Thyroid gland (tissue), 4 donors: Measurements from ENCODE around the gene SLC8A1. TPM values are rescaled to one million over a fixed set of nuclear protein-coding genes. Genes with fewer than 3 reads are reported as not detected.

Source experiments
- DNase-seq, 2 donors: peaks; one replicate each; pipeline ENCODE4 v3.0.0-alpha.2; 2019
- H3K27ac ChIP-seq, 3 donors: fragments of 200-600 bp; sonication (generic); 1 replicate in 2 of 3; 2 replicates in 1 of 3; pipeline ENCODE4 v1.5.1; 2016 to 2019; ENCODE audit warnings: mild to moderate bottlenecking in 1 of 3, moderate library complexity in 1 of 3
- H3K27me3 ChIP-seq: fragments of 200-600 bp; sonication (generic); one replicate; pipeline ENCODE4 v1.5.1; 2019
- H3K36me3 ChIP-seq, 2 donors: fragments of 200-600 bp; sonication (generic); one replicate each; pipeline ENCODE4 v1.5.1; 2016 to 2019
- H3K4me1 ChIP-seq, 2 donors: fragments of 200-600 bp; sonication (generic); one replicate each; pipeline ENCODE4 v1.5.1; 2017 to 2019
- H3K4me3 ChIP-seq, 3 donors: fragments of 200-600 bp; sonication (generic); replicated peaks in 1 of 3; 1 replicate in 2 of 3; 2 replicates in 1 of 3; pipeline ENCODE4 v1.5.1; 2016; ENCODE audit warnings: mild to moderate bottlenecking in 1 of 3
- H3K9me3 ChIP-seq: fragments of 200-600 bp; sonication (generic); one replicate; pipeline ENCODE4 v1.5.1; 2017
- CTCF ChIP-seq, 6 experiments: fragments of 200-600 bp in 3 of 6; fragments of 450-650 bp in 3 of 6; sonication (generic) in 3 of 6; IDR thresholded peaks; one replicate each; pipeline ENCODE4 v1.5.1; 2016 to 2019; ENCODE audit warnings: antibody characterized with exemption in 6 of 6, mild to moderate bottlenecking in 2 of 6, inconsistent platforms in 1 of 6, moderate library complexity in 1 of 6
- POLR2A ChIP-seq, 2 donors: fragments of 450-650 bp; IDR thresholded peaks; one replicate each; pipeline ENCODE4 v1.6.1; 2017; ENCODE audit warnings: antibody characterized with exemption in 2 of 2, mild to moderate bottlenecking in 2 of 2, moderate library complexity in 1 of 2
- WGBS, 2 donors: methylation state at CpG; one replicate each; pipeline ENCODE4 v1.1.5; 2017; 5-methylcytosine and 5-hydroxymethylcytosine counted together
- intact Hi-C: fragments of 100-400 bp; cut with DNase I; formaldehyde crosslinking; loops from one replicate; pipeline ENCODE4 v1.15.1; 2023
- total RNA-seq, 4 donors: library from RNA; depleted of rRNA; stranded (reverse); fragments of >200 nt; gene quantifications; one replicate each; pipeline ENCODE4 v1.2.3, GENCODE V29; 2016

Gene SLC8A1
- total RNA-seq, 4 donors from 2014 or later = 2.0 to 5.1 (median 4.4) TPM

- Histone ChIP-seq H3K36me3 (no peaks in the 10 kb centered on the region), H3K4me1 (no peaks in the 10 kb centered on the region), H3K4me3 (no peak overlapping the region), H3K27me3 (no peaks in the 10 kb centered on the region), H3K27ac (no peak overlapping the region), H3K9me3 (no peaks in the 10 kb centered on the region)
- no peak for TF ChIP-seq POLR2A (IDR thresholded peaks at IDR 0.05)
- TF ChIP-seq CTCF (IDR thresholded peaks at IDR 0.05) = no peak
- 93% methylated on average over 5 of the region's 5 CpGs for WGBS, 2 donors
- no peak for DNase-seq
- intact Hi-C loops = no loop called here
Measured at GRCh38 chr2:40127890-40128557, 323.9 kb downstream of the SLC8A1 start.

GRCh38 chr2:40127146-40127545, 324.7 kb downstream of the SLC8A1 start:
- H3K4me1 ChIP-seq = no peaks in the 10 kb centered on the region
- no peaks in the 10 kb centered on the region for H3K36me3 ChIP-seq
- no peak for DNase-seq
- H3K4me3 ChIP-seq = no peak overlapping the region
- TF ChIP-seq POLR2A (IDR thresholded peaks at IDR 0.05) (no peak), CTCF (IDR thresholded peaks at IDR 0.05) (no peak)
- 52 to 73% methylated on average over 3 of the region's 3 CpGs for WGBS, 2 donors
- intact Hi-C loops = no loop called here
- no peaks in the 10 kb centered on the region for H3K27me3 ChIP-seq
- no peak overlapping the region for H3K27ac ChIP-seq
- H3K9me3 ChIP-seq = no peaks in the 10 kb centered on the region

- H3K27ac ChIP-seq = no peak overlapping the region
- H3K36me3 ChIP-seq = no peaks in the 10 kb centered on the region
- intact Hi-C loops = no loop called here
- no peaks in the 10 kb centered on the region for H3K4me1 ChIP-seq
- DNase-seq = no peak
- no peaks in the 10 kb centered on the region for H3K27me3 ChIP-seq
- no peaks in the 10 kb centered on the region for H3K9me3 ChIP-seq
- no peak overlapping the region for H3K4me3 ChIP-seq
- 88 to 89% methylated on average over 3 of the region's 3 CpGs for WGBS, 2 donors
- TF ChIP-seq POLR2A (IDR thresholded peaks at IDR 0.05) (no peak), CTCF (IDR thresholded peaks at IDR 0.05) (no peak)
Measured at GRCh38 chr2:40126006-40126405, 325.9 kb downstream of the SLC8A1 start.

- DNase-seq = no peak
- no peaks in the 10 kb centered on the region for H3K4me1 ChIP-seq
- no peaks in the 10 kb centered on the region for H3K36me3 ChIP-seq
- 84 to 92% methylated on average over 3 of the region's 3 CpGs for WGBS, 2 donors
- intact Hi-C loops = no loop called here
- H3K27me3 ChIP-seq = no peaks in the 10 kb centered on the region
- no peak overlapping the region for H3K27ac ChIP-seq
- TF ChIP-seq CTCF (IDR thresholded peaks at IDR 0.05) = no peak
- TF ChIP-seq POLR2A (IDR thresholded peaks at IDR 0.05) = no peak
- H3K9me3 ChIP-seq = no peaks in the 10 kb centered on the region
- H3K4me3 ChIP-seq = no peak overlapping the region
Measured at GRCh38 chr2:40123746-40124145, 328.1 kb downstream of the SLC8A1 start.

- Histone ChIP-seq H3K4me3 (no peak overlapping the region), H3K4me1 (no peaks in the 10 kb centered on the region), H3K27me3 (no peaks in the 10 kb centered on the region), H3K9me3 (no peaks in the 10 kb centered on the region), H3K27ac (no peak overlapping the region), H3K36me3 (no peaks in the 10 kb centered on the region)
- WGBS, 2 donors = 78 to 88% methylated on average over 1 of the region's 1 CpG
- intact Hi-C loops = no loop called here
- TF ChIP-seq CTCF (IDR thresholded peaks at IDR 0.05) (no peak), POLR2A (IDR thresholded peaks at IDR 0.05) (no peak)
- DNase-seq = no peak
Measured at GRCh38 chr2:40123326-40123725, 328.6 kb downstream of the SLC8A1 start.
